ENCODE measurements around the gene PAFAH2.

Gene PAFAH2

DNA sequence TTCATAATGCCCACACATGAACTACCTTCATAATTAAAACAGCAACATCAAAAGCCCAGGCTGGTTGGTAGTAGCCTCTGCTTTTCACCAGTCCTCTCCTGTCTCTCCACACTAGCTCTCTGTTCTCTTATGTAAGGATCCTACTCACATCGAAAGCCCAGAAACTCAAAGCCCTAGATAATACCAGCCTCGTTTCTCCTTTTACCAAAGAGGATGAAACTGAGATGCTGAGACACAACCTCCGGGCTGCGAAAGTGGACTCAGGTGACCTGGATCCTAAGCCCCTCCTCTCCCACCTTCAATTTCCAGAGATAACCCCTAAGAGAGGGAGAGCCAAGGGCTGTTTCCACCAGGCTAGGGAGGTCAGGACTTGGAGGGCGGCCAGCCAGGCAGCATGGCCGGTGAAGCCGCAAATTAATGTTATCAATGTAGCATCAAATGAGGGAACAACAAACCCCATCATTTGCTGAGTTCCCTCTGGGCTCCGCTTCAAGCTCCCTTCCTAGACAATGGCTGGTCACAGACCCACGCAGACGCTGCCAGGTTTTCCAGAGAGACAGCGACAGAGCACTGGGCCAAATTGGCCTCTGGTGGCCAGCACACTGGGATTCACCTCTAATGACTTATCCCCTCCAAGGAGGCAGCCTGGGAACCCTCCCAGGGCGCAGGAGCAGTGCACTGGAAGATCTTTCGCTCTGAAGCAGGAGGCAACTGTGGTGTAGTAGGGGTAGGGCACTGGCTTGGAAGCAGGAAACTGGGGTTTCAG lies 70.9 kb downstream of the PAFAH2 start:
- no peak for DNase-seq

DNA sequence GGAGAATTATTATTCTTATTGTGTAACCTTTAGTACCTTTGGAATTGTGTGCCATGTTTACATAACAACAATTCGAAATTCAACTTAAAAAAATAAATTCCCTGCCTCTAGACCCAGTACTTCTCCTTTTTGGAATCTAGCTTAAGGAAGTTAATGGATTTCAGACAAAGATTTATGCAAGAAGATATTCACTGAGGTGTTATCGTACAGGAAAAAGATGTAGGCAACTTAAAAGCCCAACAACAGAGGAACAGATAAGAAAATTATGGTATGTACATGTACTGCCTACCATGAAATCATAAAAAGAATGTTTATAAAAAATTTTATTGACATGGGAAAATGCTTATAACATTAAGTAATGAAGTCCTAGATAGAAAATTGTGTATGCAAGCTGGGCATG lies 73.4 kb downstream of the PAFAH2 start:
- no peak for DNase-seq

DNA sequence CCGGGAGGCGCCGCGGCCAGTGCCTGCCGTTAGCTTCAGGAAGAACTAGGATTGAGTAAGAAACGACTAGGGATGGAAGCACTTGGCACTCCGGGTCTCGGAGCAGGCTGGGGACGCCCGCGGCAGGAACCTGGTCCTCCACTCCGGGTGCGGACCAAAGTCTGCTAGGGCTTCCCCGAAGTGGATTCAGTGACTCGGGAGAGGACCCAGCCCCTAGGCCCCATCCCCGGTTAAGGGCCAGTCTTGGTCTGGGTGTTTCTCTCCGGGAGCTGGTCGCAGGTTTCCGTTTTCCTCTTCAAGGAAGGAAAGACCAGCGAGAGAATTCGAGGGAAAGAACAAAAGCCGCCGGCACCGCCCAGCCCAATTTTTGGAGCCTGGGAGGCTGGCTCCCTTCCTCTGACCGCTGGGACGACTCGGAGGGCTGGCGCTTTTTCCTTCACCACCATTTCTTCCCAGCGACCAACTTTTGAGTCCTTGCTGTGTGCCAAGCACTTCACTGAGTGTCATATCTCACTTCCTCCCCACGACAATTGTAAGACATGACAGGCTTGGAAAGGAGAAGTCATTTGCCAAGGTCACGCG lies 74.8 kb downstream of the PAFAH2 start:
- peak; percentile 25 for DNase-seq

DNA sequence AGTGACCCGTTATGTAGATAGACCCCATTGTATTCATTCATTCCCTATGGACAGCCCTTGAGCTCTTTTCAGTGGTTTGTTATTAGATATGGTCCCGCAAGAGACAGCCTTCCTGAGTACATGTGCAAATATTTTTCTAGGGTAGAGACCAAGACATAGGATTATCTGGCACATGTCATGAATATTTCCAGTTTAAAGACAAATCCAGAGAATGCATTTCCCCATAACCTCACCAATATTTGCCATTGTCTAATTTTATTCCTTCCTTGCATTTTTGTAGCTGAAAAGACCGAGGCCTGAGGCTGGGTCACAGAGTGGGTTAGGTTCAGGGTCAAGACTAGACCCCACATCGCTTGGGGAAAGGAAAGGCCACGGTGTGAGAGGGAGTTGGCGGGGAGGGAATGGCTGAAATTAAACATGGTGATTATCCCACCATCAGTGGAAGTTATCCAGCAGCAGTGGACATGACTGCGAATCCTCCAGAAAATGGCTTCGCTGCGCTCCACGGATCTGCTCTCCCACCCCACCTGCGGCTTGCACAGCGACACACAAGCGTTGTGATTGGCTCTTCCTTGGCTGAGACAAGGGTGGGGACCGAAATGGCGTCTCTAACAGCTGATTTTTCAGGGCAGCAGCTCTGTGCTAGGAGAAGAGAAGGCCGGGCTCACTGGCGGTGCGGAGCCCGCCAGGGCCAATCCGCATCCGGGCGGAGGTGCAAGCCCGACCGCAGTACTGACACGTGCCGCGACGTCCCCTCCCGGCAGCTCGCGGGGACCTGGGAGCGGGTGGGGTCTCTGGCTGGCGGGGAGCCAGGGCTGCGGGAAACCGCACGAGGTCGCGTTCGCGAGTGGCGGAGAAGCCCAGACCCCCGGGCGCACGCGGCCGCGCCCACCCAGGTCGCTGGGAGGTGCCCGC lies 75.5 kb downstream of the PAFAH2 start:
- DNase-seq: peak; percentile 66

DNA sequence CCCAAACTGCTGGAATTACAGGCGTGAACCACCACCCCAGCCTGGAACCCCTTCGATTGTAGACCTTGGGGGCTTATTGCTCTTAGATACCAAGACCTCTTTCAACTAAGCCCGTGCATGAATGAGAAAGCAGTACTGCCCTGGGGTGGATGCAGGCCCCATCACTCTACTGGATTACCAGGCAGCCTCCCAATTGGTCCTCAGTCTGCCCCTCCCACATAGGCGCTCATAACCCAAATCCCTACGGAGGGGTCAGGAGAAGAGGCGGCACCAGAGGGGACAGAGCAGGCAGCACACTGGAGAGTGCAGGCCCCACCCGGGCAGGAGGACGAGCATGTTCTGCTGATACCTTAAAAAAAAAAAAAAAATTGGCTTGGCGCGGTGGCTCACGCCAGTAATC lies 79.2 kb downstream of the PAFAH2 start:
- DNase-seq: no peak

DNA sequence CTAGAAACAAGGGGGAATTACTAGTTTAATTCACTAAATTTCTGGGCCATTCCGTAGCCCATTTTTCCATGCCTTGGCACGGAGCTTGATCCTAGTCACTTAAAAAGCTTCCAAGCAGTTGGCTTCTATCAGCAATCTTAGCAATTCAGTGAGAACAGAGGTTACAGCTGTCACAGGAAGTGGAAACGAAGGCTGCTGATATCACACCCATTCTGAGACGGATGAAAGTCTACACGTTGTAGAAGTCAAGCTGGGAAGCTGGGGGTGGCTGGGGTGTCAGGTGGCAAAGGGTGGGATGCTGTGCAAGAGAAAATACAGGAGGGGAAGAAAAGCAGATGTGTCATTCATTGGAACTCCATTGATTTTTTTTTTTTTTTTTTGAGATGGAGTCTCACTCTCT lies 79.9 kb downstream of the PAFAH2 start:
- no peak for DNase-seq

DNA sequence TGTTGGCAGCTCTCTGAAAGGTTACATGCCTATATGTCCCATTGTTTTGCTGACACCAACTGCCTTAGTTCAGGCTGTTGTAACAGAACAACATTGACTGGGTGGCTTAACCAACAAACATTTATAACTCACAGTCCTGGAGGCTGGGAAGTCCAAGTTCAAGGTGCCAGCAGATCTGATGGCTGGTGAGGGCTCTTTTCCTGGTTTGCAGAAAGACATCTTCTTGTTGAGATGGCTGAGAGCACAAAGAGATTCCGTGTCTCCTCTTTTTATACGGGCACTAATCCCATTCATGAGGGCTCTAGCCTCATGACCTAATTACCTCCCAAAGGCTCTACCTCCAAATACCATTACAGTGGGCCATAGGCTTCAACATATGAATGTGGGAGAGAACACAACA lies 81.4 kb downstream of the PAFAH2 start:
- DNase-seq: no peak

DNA sequence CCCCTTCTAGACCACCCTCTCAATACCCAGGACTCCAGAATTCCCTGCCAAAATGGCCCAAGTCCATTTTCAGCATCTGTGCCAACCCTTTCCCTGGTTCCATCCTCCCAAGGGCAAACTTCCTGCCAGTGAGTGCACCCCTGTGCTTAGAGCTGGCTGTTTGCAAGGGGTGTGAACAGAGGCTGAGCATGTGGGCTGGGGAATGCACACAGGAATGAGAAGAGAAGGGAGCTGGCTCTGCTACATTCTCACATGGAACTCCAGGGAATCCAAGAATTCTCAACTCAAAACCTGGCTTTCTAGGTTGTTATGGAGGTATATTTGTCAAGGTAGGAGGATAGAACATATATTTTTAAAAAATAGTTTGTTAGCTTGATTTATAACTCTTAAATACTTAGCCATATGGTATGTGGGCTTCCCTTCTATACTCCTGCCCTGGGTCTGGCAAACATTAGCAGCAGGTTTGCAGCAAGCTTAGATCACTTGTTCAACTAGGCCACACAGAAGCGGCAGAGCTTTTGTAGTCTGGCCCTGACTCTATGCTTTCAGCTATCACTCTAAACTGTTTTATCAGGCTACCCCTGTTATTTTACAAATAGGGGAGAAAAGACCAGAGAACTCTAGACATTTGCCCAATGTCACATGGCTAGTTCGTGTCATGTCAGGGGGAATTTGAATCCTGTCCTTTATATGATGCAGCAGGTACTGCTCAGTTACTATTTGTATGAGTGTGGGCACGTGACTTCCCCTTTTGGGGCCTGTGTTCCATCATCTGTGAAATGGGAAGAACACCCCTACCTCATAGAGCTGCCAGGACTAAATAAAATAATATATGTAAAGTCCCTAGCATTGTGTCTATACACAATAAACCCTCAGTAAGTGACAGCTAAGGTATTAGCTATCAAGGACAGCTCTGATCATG lies 83.5 kb downstream of the PAFAH2 start:
- DNase-seq: no peak

DNA sequence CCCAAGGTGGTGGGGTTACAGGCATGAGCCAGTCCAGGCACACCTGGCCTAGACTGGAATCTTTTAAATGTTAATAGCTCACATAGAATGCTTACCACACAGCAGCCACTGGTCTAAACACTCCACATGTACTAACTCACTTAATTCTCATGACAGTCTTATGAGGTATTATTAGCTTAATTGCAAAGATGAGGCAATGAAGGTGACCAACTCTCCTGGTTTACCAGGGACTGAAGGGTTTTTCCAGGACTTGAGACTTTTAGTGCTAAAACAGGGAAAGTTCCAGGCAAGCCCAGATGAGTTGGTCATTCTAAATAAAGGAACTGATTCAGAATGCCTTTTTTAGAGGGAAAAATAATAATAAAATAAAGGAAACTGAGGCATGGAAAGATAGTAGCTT lies 84.7 kb downstream of the PAFAH2 start:
- no peak for DNase-seq

DNA sequence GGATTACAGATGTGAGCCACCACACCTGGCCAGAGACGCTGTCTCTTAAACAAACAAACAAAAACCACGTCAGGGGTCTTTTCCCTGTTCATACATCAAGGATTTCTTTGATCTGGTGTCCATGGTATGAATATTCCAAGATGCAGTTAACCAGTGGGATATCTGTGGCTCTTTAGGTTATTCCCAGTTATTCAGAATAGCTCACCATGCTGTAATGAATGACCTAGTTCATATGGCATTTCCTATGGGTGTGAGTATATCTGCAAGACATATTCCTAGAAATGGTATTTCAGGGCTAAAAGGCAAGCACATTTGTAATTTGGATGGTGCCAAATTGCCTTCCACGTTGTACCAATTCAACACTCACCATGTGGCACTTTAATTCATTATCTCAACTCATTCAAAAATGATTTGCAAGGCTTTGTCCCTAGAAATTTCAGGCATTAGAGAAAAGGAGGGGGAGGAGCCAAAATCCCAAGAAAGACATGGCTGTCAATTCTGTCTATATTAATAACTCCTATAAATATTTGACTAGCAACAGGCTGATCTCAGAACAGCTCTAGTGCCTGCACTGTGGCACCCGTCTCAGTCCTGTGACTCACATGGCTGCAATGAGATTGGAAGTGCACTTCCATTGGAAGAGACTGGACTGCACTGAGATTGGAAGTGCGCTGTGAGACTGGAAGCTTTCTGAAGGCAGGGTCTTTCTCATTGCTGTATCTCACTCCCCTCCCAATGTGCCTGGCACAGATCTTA lies 85.6 kb downstream of the PAFAH2 start:
- DNase-seq: no peak

DNA sequence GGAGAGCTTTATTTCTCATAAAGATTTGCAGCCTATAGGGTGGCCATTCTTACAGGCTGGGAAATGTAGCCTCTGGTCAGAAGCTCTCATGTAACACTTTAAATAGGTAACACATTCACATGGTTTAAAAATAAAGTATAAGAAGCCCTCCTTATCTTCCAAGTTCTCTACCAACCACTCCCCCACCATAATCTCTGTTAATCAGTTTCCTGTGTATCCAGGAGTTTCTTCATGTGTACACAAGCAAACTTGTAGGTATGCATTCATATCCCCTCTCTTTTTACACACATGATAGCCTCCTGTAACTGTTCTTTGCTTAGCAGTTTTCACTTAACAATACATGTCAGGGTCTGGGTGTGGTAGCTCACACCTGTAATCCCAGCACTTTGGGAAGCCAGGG lies 86.7 kb downstream of the PAFAH2 start:
- DNase-seq: no peak

All from NCI-H2107 (cell line).